WTC11 (cell line): Measurements from ENCODE around the gene PTH1R. TPM values are rescaled to one million over a fixed set of nuclear protein-coding genes. Genes with fewer than 3 reads are reported as not detected.

ENCODE experiments used
- ATAC-seq: fragments of 200-7000 bp; cut with Tn5 transposase; 2 replicates; pipeline ENCODE4 v1.10.0; 2021; ENCODE audit warnings: mild to moderate bottlenecking, moderate library complexity
- CTCF ChIA-PET: fragments of 300-600 bp; sonication (Branson Sonifier 250); formaldehyde crosslinking; loops from one replicate; lab custom pipeline; 2021; ENCODE audit warnings: antibody characterized with exemption; lab: Charles Lee
- POLR2A ChIA-PET: fragments of 350-600 bp; sonication (Branson Sonifier 250); formaldehyde crosslinking; loops from one replicate; lab custom pipeline; 2021; ENCODE audit warnings: antibody characterized with exemption; lab: Charles Lee
- DNase-seq: peaks from one replicate; pipeline ENCODE4 v3.0.0; 2021; ENCODE audit warnings: low spot score
- H3K27ac Mint-ChIP-seq: 2 replicates; pipeline ENCODE4 v1.8.0; 2021; ENCODE audit warnings: mixed read lengths
- H3K27me3 Mint-ChIP-seq: 2 replicates; pipeline ENCODE4 v1.8.0; 2021; ENCODE audit warnings: low read depth, mild to moderate bottlenecking, moderate library complexity, mixed read lengths
- H3K36me3 Mint-ChIP-seq: 2 replicates; pipeline ENCODE4 v1.8.0; 2021; ENCODE audit warnings: mixed read lengths
- H3K4me1 Mint-ChIP-seq: 2 replicates; pipeline ENCODE4 v1.8.0; 2022; ENCODE audit warnings: mixed read lengths
- H3K4me3 Mint-ChIP-seq: 2 replicates; pipeline ENCODE4 v1.8.0; 2021; ENCODE audit warnings: mild to moderate bottlenecking, moderate library complexity, mixed read lengths
- H3K9me3 Mint-ChIP-seq: 2 replicates; pipeline ENCODE4 v1.8.0; 2021; ENCODE audit warnings: mixed read lengths
- CREM ChIP-seq: sonication (generic); formaldehyde crosslinking; IDR thresholded peaks from 2 replicates; pipeline ENCODE4 v1.8.1; 2022; ENCODE audit warnings: mild to moderate bottlenecking, missing genetic modification reagents, moderate library complexity
- CTCF ChIP-seq: fragments of 200-600 bp; IDR thresholded peaks from 2 replicates; pipeline ENCODE4 v1.8.0; 2022; ENCODE audit warnings: antibody characterized with exemption
- E2F4 ChIP-seq: sonication (generic); formaldehyde crosslinking; IDR thresholded peaks from 2 replicates; pipeline ENCODE4 v1.8.1; 2022; ENCODE audit warnings: low read depth, mild to moderate bottlenecking, moderate library complexity, missing genetic modification reagents, borderline replicate concordance
- ERG ChIP-seq: fragments of 250-450 bp; sonication (Bioruptor Pico); IDR thresholded peaks from 2 replicates; pipeline ENCODE4 v1.8.0; 2021; ENCODE audit warnings: mild to moderate bottlenecking
- IRF1 ChIP-seq: sonication (generic); formaldehyde crosslinking; IDR thresholded peaks from 2 replicates; pipeline ENCODE4 v1.8.0; 2023; ENCODE audit warnings: missing genetic modification reagents
- KAT7 ChIP-seq: sonication (generic); formaldehyde crosslinking; IDR thresholded peaks from 2 replicates; pipeline ENCODE4 v1.8.1; 2023; ENCODE audit warnings: missing genetic modification reagents, mild to moderate bottlenecking, borderline replicate concordance
- NR1H2 ChIP-seq: sonication (generic); formaldehyde crosslinking; IDR thresholded peaks from 2 replicates; pipeline ENCODE4 v1.9.0; 2021; ENCODE audit warnings: mild to moderate bottlenecking, moderate library complexity, missing genetic modification reagents
- SMAD3 ChIP-seq: sonication (generic); formaldehyde crosslinking; IDR thresholded peaks from 2 replicates; pipeline ENCODE4 v1.8.0; 2022; ENCODE audit warnings: missing genetic modification reagents, mild to moderate bottlenecking, borderline replicate concordance
- SP1 ChIP-seq: sonication (generic); formaldehyde crosslinking; conservative IDR thresholded peaks from 2 replicates; pipeline ENCODE4 v1.8.1; 2022; ENCODE audit warnings: missing genetic modification reagents
- STAT6 ChIP-seq: sonication (generic); formaldehyde crosslinking; conservative IDR thresholded peaks from 2 replicates; pipeline ENCODE4 v1.8.1; 2023; ENCODE audit warnings: mild to moderate bottlenecking, low read depth, missing genetic modification reagents, moderate library complexity
- TCF7 ChIP-seq: sonication (generic); formaldehyde crosslinking; IDR thresholded peaks from 2 replicates; pipeline ENCODE4 v1.8.0; 2022; ENCODE audit warnings: mild to moderate bottlenecking, low read depth, missing genetic modification reagents, moderate library complexity
- USF1 ChIP-seq: sonication (generic); formaldehyde crosslinking; IDR thresholded peaks from 2 replicates; pipeline ENCODE4 v1.8.0; 2022; ENCODE audit warnings: mild to moderate bottlenecking, missing genetic modification reagents
- ZBTB21 ChIP-seq: sonication (generic); formaldehyde crosslinking; IDR thresholded peaks from 2 replicates; pipeline ENCODE4 v1.8.1; 2023; ENCODE audit warnings: mild to moderate bottlenecking, missing genetic modification reagents, borderline replicate concordance
- ZBTB43 ChIP-seq: sonication (generic); formaldehyde crosslinking; IDR thresholded peaks from 2 replicates; pipeline ENCODE4 v1.8.1; 2023; ENCODE audit warnings: mild to moderate bottlenecking, missing genetic modification reagents
- ZNF121 ChIP-seq: sonication (generic); formaldehyde crosslinking; IDR thresholded peaks from 2 replicates; pipeline ENCODE4 v1.8.0; 2023; ENCODE audit warnings: missing genetic modification reagents
- ZNF232 ChIP-seq: sonication (generic); formaldehyde crosslinking; IDR thresholded peaks from 2 replicates; pipeline ENCODE4 v1.8.0; 2022; ENCODE audit warnings: mild to moderate bottlenecking, missing genetic modification reagents
- ZNF423 ChIP-seq: fragments of 250-450 bp; sonication (Bioruptor Pico); IDR thresholded peaks from 2 replicates; pipeline ENCODE4 v2.1.2; 2022; ENCODE audit warnings: mild to moderate bottlenecking, moderate library complexity
- total RNA-seq: library from RNA; stranded (reverse); gene quantifications from 3 replicates; pipeline ENCODE4 v1.2.3, GENCODE V29; 2021

The PTH1R gene
- total RNA-seq, 1 experiment from 2014 or later, result 12.0 TPM

- TF ChIP-seq STAT6 (CRISPR knock-in tag), result no peak
- no peak for TF ChIP-seq ZNF121 (CRISPR knock-in tag)
These were observed 12.0 kb downstream of the PTH1R start (continued) for GRCh38 chr3:46889381-46890110.

- H3K27me3 Mint-ChIP-seq, result peaks cover 95% of the 10 kb centered on the region
These were observed 12.6 kb downstream of the PTH1R start for GRCh38 chr3:46890132-46890531.

More at GRCh38 chr3:46890132-46890531, 12.6 kb downstream of the PTH1R start:
- Mint-ChIP-seq H3K4me1 (peaks cover 32% of the 10 kb centered on the region), H3K36me3 (no peaks in the 10 kb centered on the region), H3K4me3 (no peak overlapping the region), H3K27ac (no peak overlapping the region), H3K9me3 (no peaks in the 10 kb centered on the region)
- CTCF ChIA-PET, result interaction anchor here (0.6 to 1.5 kb wide), 7 partner anchors 8 to 345 kb away, joined by 3 to 5 read pairs (median 4); no protein-coding TSS in a partner anchor
- POLR2A ChIA-PET, result interaction anchor here (0.9 kb wide), 1 partner anchor 7 kb away, joined by 4 read pairs; no protein-coding TSS in a partner anchor
- DNase-seq (no peak), ATAC-seq (no peak)
- TF ChIP-seq CREM (CRISPR knock-in tag) (no peak), USF1 (CRISPR knock-in tag) (no peak), ZNF121 (CRISPR knock-in tag) (no peak), NR1H2 (no peak), E2F4 (CRISPR knock-in tag) (no peak), ZNF232 (CRISPR knock-in tag) (no peak), IRF1 (no peak), ZBTB21 (CRISPR knock-in tag) (no peak), ERG (CRISPR knock-in tag) (no peak), SMAD3 (CRISPR knock-in tag) (no peak), KAT7 (no peak), ZNF423 (no peak), ZBTB43 (no peak), SP1 (no peak), TCF7 (CRISPR knock-in tag) (no peak), CTCF (no peak)
